Activated T-helper 2 cell treated with anti-CD3 and anti-CD28 coated beads, Interferon-gamma antibody, Interleukin-2, Interleukin-4, amounts not matched to agents 10 μg/mL and 5 μg/mL and 100 μg/mL, durations not matched to agents 14 hours and 24 hours and 36 hours (primary cell): ENCODE data around the gene VPS13D. TPM values are rescaled to one million over a fixed set of nuclear protein-coding genes. Genes with fewer than 3 reads are reported as not detected.

Experiments
- DNase-seq: peaks from one replicate; pipeline ENCODE4 v3.0.0; 2021; ENCODE audit warnings: low spot score
- H3K27ac Mint-ChIP-seq: one replicate; pipeline ENCODE4 v1.8.0; 2021; ENCODE audit warnings: mixed read lengths
- H3K27me3 Mint-ChIP-seq: one replicate; pipeline ENCODE4 v1.8.0; 2021; ENCODE audit warnings: low read depth, mixed read lengths
- H3K36me3 Mint-ChIP-seq: one replicate; pipeline ENCODE4 v1.8.0; 2021; ENCODE audit warnings: low read depth, mixed read lengths
- H3K4me1 Mint-ChIP-seq: one replicate; pipeline ENCODE4 v1.8.0; 2021; ENCODE audit warnings: low read depth, mixed read lengths
- H3K4me3 Mint-ChIP-seq: one replicate; pipeline ENCODE4 v1.8.0; 2021; ENCODE audit warnings: low read depth, mild to moderate bottlenecking, moderate library complexity, mixed read lengths
- H3K9me3 Mint-ChIP-seq: one replicate; pipeline ENCODE4 v1.8.0; 2021; ENCODE audit warnings: mixed read lengths
- intact Hi-C: fragments of 100-400 bp; cut with micrococcal nuclease; formaldehyde crosslinking; loops from one replicate; pipeline ENCODE4 v1.15.1; 2023
- total RNA-seq: library from RNA; stranded (reverse); gene quantifications from 2 replicates; pipeline ENCODE4 v1.2.3, GENCODE V29; 2022

VPS13D gene
- total RNA-seq, 1 donor from 2014 or later: 28.6 TPM

- no peak for DNase-seq
- Mint-ChIP-seq H3K27ac (peak overlapping the region; percentile 79), H3K27me3 (no peaks in the 10 kb centered on the region), H3K4me3 (no peak overlapping the region), H3K4me1 (peaks cover 22% of the 10 kb centered on the region), H3K36me3 (peaks cover 84% of the 10 kb centered on the region), H3K9me3 (peaks cover 9% of the 10 kb centered on the region)
- intact Hi-C loops: loop anchor here (1.0 kb wide), 1 partner anchor 20 kb away; no protein-coding TSS in a partner anchor
Observed at GRCh38 chr1:12414444-12415018, 184.7 kb downstream of the VPS13D start.

- peaks cover 4% of the 10 kb centered on the region for H3K9me3 Mint-ChIP-seq
- DNase-seq: no peak
- peaks cover 22% of the 10 kb centered on the region for H3K4me1 Mint-ChIP-seq
- H3K36me3 Mint-ChIP-seq: peaks cover 82% of the 10 kb centered on the region
- H3K27me3 Mint-ChIP-seq: no peaks in the 10 kb centered on the region
- intact Hi-C loops: no loop called here
- peak overlapping the region; percentile 79 for H3K27ac Mint-ChIP-seq
- no peak overlapping the region for H3K4me3 Mint-ChIP-seq
Observed at GRCh38 chr1:12415038-12415466, 185.2 kb downstream of the VPS13D start.

GRCh38 chr1:12416101-12416500 is 186.3 kb downstream of the VPS13D start:
- DNase-seq: no peak
- peaks cover 24% of the 10 kb centered on the region for H3K4me1 Mint-ChIP-seq
- no peak overlapping the region for H3K4me3 Mint-ChIP-seq
- peaks cover 78% of the 10 kb centered on the region for H3K36me3 Mint-ChIP-seq
- H3K27ac Mint-ChIP-seq: peak overlapping the region; percentile 8
- intact Hi-C loops: no loop called here
- H3K9me3 Mint-ChIP-seq: no peaks in the 10 kb centered on the region
- no peaks in the 10 kb centered on the region for H3K27me3 Mint-ChIP-seq

- Mint-ChIP-seq H3K36me3 (peaks cover 78% of the 10 kb centered on the region), H3K27ac (no peak overlapping the region), H3K9me3 (no peaks in the 10 kb centered on the region), H3K4me3 (no peak overlapping the region), H3K4me1 (peaks cover 25% of the 10 kb centered on the region), H3K27me3 (no peaks in the 10 kb centered on the region)
- no peak for DNase-seq
- intact Hi-C loops: no loop called here
Observed at GRCh38 chr1:12416744-12417143, 186.9 kb downstream of the VPS13D start.

- DNase-seq: no peak
- H3K36me3 Mint-ChIP-seq: peaks cover 78% of the 10 kb centered on the region
- no peak overlapping the region for H3K27ac Mint-ChIP-seq
- intact Hi-C loops: no loop called here
- no peak overlapping the region for H3K4me3 Mint-ChIP-seq
- peaks cover 27% of the 10 kb centered on the region for H3K4me1 Mint-ChIP-seq
- no peaks in the 10 kb centered on the region for H3K27me3 Mint-ChIP-seq
- H3K9me3 Mint-ChIP-seq: no peaks in the 10 kb centered on the region
Observed at GRCh38 chr1:12417389-12417788, 187.6 kb downstream of the VPS13D start.

GRCh38 chr1:12420171-12420570 is 190.3 kb downstream of the VPS13D start:
- Mint-ChIP-seq H3K4me1 (peaks cover 24% of the 10 kb centered on the region), H3K27me3 (no peaks in the 10 kb centered on the region), H3K9me3 (no peaks in the 10 kb centered on the region), H3K4me3 (no peak overlapping the region), H3K27ac (no peak overlapping the region), H3K36me3 (peaks cover 60% of the 10 kb centered on the region)
- intact Hi-C loops: no loop called here
- DNase-seq: no peak

GRCh38 chr1:12422488-12422887 is 192.7 kb downstream of the VPS13D start:
- Mint-ChIP-seq H3K36me3 (peaks cover 40% of the 10 kb centered on the region), H3K4me3 (no peak overlapping the region), H3K27ac (no peak overlapping the region), H3K4me1 (peaks cover 15% of the 10 kb centered on the region), H3K9me3 (no peaks in the 10 kb centered on the region), H3K27me3 (no peaks in the 10 kb centered on the region)
- no peak for DNase-seq
- intact Hi-C loops: no loop called here

GRCh38 chr1:12424087-12424529 is 194.3 kb downstream of the VPS13D start:
- Mint-ChIP-seq H3K36me3 (peaks cover 38% of the 10 kb centered on the region), H3K27ac (no peak overlapping the region), H3K9me3 (no peaks in the 10 kb centered on the region), H3K27me3 (no peaks in the 10 kb centered on the region), H3K4me1 (peaks cover 15% of the 10 kb centered on the region), H3K4me3 (no peak overlapping the region)
- intact Hi-C loops: no loop called here
- DNase-seq: no peak

GRCh38 chr1:12424793-12425192 is 195.0 kb downstream of the VPS13D start:
- Mint-ChIP-seq H3K9me3 (no peaks in the 10 kb centered on the region), H3K27ac (no peak overlapping the region), H3K4me1 (peaks cover 15% of the 10 kb centered on the region), H3K4me3 (no peak overlapping the region), H3K36me3 (peaks cover 32% of the 10 kb centered on the region), H3K27me3 (no peaks in the 10 kb centered on the region)
- intact Hi-C loops: no loop called here
- no peak for DNase-seq

- Mint-ChIP-seq H3K36me3 (peaks cover 26% of the 10 kb centered on the region), H3K4me3 (no peak overlapping the region), H3K9me3 (no peaks in the 10 kb centered on the region), H3K27me3 (no peaks in the 10 kb centered on the region), H3K4me1 (peaks cover 14% of the 10 kb centered on the region), H3K27ac (no peak overlapping the region)
- no peak for DNase-seq
- intact Hi-C loops: no loop called here
Observed at GRCh38 chr1:12426030-12426429, 196.2 kb downstream of the VPS13D start.

GRCh38 chr1:12428334-12428733 is 198.5 kb downstream of the VPS13D start:
- DNase-seq: no peak
- H3K36me3 Mint-ChIP-seq: peaks cover 17% of the 10 kb centered on the region
- H3K4me1 Mint-ChIP-seq: peaks cover 16% of the 10 kb centered on the region
- no peak overlapping the region for H3K4me3 Mint-ChIP-seq
- no peak overlapping the region for H3K27ac Mint-ChIP-seq
- H3K9me3 Mint-ChIP-seq: no peaks in the 10 kb centered on the region
- intact Hi-C loops: no loop called here
- no peaks in the 10 kb centered on the region for H3K27me3 Mint-ChIP-seq

GRCh38 chr1:12430525-12430924 is 200.7 kb downstream of the VPS13D start:
- no peak for DNase-seq
- Mint-ChIP-seq H3K4me1 (peaks cover 28% of the 10 kb centered on the region), H3K9me3 (no peaks in the 10 kb centered on the region), H3K27ac (no peak overlapping the region), H3K36me3 (peaks cover 17% of the 10 kb centered on the region), H3K4me3 (no peak overlapping the region), H3K27me3 (no peaks in the 10 kb centered on the region)
- intact Hi-C loops: loop anchor here (10.0 kb wide), 1 partner anchor 366 kb away; the partner anchor contains the start of gene TNFRSF8

- H3K4me3 Mint-ChIP-seq: no peak overlapping the region
- H3K27ac Mint-ChIP-seq: peak overlapping the region; percentile 20
- H3K36me3 Mint-ChIP-seq: peaks cover 30% of the 10 kb centered on the region
- H3K27me3 Mint-ChIP-seq: no peaks in the 10 kb centered on the region
- H3K9me3 Mint-ChIP-seq: peaks cover 7% of the 10 kb centered on the region
- peaks cover 49% of the 10 kb centered on the region for H3K4me1 Mint-ChIP-seq
- DNase-seq: no peak
- intact Hi-C loops: loop anchor here (10.0 kb wide), 1 partner anchor 368 kb away; the partner anchor contains the start of gene TNFRSF8
Observed at GRCh38 chr1:12432897-12433296, 203.1 kb downstream of the VPS13D start.
